Right hindlimb (tissue), 1 donor: ENCODE measurements around the gene CPED1.
"Not testable (repeated sequence)": the region's sequence is repeated elsewhere in the genome, so short reads cannot be mapped to it uniquely, and the experiment has no call there.

Experiments used
- DNase-seq: peaks from one replicate; pipeline ENCODE4 v3.0.0-alpha.2; 2018

CPED1 gene

GRCh38 chr7:121020989-121021969 lies 32.8 kb downstream of the CPED1 start:
- DNase-seq = no peak

- no peak for DNase-seq
Measured at GRCh38 chr7:121023194-121023593, 34.7 kb downstream of the CPED1 start.

DNA sequence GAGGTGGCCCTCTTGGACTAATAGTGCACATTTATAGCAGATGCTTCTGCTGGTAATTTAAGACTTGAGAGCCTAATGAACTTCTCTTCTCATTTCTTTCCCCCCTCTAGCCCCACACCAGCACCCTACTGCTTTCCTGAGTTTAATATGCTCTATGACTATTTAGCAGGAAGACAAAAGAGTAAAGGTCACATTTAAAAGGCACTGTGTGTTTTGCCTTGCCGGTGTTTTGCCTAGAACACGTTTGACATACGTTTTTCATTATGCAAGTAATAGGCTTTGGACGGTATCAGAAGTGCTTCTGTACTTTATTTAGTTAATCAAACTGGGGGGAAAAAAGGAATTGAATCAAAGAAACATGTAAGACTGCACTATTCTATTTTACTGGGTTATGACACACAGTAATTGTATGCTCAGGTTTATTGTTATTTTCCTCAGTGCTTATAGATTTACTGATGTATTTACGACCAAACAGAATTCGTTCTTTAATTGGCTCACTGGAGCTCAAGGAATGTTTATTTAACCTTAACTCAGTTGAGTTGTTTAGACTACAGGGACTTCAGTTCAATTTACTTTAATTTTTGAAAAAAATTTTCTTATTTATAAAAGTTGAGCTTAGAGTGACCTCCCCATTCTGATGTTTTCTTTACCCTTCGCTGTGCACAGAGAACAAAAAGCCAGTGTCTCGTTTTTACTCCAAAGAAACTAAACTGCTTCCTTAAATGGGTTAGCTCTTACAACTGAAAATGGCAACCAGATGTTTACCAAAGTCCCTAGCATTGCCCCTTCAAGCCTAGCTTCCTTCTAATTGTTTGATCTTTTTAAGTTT lies 35.4 kb downstream of the CPED1 start:
- DNase-seq = no peak

GRCh38 chr7:121024611-121025010 lies 36.1 kb downstream of the CPED1 start:
- DNase-seq = no peak

- no peak for DNase-seq
Measured at GRCh38 chr7:121026159-121026558, 37.6 kb downstream of the CPED1 start.

DNA sequence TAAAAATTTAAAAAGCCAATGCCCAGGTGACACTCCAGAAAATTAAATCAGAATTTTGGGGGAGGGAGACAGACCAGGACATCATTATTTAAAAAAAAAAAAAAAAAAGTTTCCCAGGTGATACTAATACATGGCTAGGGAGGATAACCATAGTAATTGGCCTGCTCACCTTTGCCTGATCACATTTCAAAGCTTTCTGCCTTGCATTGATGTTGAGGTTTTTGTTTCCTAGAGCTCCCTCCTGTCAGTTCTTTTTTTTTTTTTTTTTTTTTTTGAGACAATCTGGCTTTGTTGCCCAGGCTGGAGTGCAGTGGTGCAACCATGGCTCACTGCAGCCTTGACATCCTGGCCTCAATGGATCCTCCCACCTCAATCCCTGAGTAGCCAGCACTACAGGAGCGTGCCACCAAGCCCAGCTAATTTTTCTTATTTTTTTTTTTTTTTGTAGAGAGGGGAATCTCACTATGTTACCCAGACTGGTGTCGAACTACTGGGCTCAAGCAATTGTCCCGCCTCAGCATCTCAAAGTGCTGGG lies 38.1 kb downstream of the CPED1 start:
- DNase-seq = no peak

DNA sequence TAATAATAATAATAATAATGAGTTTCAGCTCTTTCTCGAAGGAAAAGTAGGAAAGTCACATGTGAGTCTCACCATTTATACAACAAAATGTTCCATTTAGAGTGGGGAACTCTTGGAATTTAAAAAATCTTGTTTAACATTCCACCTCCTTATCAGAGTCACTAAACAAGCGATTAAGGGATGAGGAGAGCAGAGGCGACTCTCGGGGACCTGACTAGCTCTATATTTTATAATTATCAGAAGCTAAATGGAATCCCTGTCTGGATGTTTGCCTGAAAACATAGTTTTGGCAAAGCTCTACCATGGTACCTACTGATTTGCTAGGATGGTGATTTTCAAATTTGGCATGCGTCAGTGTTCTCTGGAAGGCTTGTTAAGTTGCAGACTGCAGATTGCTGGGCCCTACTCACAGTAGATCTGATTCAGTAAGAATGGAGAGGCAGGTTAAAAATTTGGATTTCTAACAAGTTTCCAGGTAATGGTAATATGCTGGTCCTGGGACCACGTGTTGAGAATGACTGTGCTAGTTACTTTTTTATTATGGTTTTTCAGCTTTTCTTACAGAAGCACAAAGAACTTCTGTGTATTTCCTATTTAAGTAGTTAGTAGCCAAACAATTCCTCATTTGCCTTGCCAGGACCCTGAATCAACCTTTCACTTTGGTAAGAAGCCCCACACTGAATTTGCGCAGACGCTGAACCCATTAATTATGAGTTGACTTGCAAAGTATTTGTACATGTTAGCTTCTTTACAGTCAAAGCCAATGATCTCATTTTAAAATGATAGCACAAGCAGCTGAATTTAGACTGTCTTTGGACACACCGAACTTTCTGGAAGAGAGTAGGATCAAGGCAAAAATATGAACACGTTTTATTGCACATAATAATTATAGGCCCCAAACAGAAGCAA lies 39.5 kb downstream of the CPED1 start:
- DNase-seq = no peak

DNA sequence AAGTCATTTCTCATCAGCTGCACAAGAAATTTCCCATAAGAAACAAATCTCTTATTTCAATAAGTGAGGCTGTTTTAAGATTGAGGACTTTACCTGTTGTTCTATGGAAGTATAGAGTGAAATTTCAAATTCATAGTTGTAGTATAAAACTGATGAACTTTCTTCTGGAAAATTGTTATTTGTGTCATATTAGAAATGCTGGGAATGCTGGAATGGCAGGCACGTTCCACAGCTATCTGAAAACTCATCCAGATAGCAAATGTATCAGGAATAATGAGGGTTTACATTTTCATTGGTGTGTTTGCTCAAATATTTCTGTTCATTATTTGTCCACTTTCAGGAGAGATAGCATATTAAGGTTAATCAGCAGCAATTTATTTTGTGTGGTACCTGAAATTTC lies 40.8 kb downstream of the CPED1 start:
- DNase-seq = no peak

DNA sequence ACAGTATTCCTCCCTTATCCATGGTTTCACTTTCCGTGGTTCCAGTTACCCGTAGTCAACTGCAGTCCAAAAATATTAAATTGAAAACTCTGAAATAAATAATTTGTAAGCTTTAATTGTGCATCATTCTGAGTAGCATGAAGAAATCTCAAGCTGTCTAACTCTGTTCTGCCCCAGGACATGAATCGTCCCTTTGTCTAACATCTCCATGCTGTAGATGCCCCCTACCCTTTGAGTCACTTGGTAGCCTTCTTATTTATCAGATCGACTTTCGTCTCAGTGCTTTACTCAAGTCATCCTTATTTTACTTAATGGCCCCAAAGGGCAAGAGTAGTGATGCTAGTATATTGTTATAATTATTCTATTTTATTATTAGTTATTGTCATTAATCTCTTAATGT lies 41.8 kb downstream of the CPED1 start:
- DNase-seq = no peak

GRCh38 chr7:121032645-121033460 lies 44.3 kb downstream of the CPED1 start:
- no peak for DNase-seq

- DNase-seq = no peak
Measured at GRCh38 chr7:121034929-121035328, 46.4 kb downstream of the CPED1 start.

DNA sequence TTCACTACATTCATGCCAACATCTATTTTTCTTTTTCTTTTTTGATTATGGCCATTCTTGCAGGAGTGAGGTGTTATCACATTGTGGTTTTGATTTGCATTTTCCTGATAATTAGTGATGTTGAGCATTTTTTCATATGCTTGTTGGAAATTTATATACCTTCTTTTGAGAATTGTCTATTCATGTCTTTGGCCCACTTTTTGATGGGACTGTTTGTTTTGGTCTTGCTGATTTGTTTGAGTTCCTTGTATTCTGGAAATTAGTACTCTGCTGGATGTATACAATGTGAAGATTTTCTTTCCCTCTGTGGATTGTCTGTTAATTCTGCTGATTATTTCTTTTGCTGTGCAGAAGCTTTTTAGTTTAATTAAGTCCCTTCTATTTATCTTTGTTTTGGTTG lies 48.3 kb downstream of the CPED1 start:
- DNase-seq = not testable (repeated sequence)

DNA sequence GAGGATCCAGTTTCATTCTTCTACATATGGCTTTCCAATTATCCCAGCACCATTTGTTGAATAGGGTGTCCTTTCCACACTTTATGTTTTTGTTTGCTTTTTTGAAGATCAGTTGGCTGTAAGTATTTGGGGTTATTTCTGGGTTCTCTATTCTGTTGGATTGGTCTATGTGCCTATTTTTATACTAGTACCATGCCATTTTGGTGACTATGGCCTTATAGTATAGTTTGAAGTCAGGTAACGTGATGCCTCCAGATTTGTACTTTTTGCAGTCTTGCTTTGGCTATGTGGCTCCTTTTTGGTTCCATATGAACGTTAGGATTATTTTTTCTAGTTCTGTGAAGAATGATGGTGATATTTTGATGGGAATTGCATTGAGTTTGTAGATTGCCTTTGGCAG lies 48.8 kb downstream of the CPED1 start:
- DNase-seq = not testable (repeated sequence)

DNA sequence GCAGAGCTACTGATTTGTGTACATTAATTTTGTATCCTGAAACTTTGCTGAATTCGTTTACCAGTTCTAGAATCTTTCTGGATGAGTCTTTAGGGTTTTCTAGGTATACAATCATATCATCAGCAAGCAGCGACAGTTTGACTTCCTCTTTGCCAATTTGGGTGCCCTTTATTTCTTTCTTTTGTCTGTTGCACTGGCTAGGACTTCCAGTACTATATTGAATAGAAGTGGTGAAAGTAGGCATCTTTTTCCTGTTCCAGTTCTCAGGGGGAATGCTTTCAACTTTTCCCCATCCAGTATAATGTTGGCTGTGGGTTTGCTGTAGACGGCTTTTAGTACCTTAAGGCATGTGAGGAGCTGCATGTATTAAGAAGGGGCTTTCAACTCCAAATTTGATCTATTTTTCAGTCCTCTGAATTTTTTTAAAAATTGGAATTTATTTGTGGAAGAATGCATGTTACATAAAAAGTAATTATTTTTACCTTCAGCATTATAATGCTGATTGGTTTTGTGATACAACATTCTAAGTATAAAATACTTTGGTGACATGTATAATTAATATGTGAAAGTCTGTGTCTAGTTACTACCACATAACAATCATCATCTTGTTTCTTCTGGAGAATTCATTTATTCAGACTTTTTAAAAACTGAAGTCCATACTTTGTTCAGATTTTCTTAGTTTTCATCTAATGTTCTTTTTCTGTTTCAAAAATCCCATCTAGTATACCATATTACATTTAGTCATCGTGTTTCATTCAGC lies 49.6 kb downstream of the CPED1 start:
- DNase-seq = no peak

GRCh38 chr7:121038717-121039509 lies 50.4 kb downstream of the CPED1 start:
- no peak for DNase-seq

GRCh38 chr7:121039510-121039822 lies 51.0 kb downstream of the CPED1 start:
- no peak for DNase-seq

DNA sequence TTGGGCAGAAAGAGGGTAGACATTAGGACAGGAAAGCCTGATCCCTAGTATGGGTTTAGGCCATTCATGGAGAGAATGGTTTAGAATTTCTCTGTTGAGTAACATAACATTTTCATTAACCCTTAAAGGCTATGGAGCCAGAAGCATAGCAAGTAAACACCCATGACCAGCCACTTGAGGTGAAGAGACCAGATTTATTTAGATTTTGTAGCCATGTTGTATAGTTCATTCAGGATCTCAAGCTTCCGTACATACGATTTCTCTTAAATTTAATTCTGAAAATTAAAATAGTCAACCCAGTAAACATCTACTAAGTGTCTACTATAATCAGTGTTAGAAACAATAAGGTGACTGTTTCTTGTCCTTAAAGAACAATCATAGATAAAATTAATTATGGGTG lies 51.5 kb downstream of the CPED1 start:
- DNase-seq = no peak

DNA sequence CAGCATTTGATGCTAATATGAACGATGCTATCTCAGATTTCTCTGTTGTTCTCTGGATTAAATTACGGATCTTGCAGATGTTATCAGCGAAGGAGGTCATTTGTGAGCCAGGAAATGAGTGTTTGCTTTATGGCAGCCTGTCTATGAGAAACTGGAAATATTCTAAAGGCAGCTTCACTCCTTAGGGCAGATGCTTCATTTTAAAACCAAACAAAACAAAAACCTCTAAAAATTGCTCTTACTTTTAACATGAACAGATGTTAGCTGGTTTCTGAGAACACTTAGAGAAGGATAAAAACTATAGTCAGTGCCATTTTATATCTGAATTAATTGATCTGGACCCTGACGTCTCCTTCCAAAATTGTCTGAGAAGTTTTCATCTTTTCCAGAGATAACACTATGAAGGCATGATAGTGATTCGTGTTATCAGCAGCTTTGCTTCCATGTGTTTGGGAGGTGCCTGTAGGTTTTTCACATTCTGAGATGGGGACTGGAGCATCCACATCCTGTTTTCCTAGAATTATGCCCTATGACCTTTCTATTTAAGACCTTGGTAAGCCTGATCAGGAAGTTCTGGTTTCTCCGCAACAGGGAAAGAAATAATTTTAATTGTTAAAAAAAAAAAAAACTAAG lies 53.1 kb downstream of the CPED1 start:
- DNase-seq = no peak

DNA sequence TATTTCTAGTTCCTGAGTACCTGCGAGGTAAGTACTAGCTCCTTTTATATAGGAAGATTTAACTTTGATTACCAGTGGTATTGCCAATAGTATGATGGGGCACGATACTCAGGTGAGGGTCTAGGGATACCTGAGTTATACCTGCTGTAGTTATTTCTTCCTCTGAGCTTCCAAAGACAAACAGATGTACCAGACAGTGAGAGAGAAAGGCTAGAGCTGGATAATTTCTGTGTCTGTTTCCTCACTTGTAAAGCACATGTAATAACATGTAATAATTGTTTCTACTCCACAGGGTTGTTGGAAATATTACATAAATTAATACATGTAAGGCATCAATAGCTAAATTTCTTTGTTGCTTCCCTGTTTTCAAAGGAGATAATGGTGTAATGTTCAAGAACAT lies 53.7 kb downstream of the CPED1 start:
- no peak for DNase-seq

GRCh38 chr7:121042899-121043298 lies 54.4 kb downstream of the CPED1 start:
- no peak for DNase-seq
